Left ventricle myocardium inferior (tissue), 1 donor: ENCODE data around the gene SHE. TPM values are rescaled to one million over a fixed set of nuclear protein-coding genes. Genes with fewer than 3 reads are reported as not detected.
A peak's percentile ranks its signal among the peaks of the same experiment; 100 is the strongest.

Experiments
- DNase-seq: peaks from one replicate; pipeline ENCODE4 v3.0.0-alpha.2; 2020
- H3K27ac ChIP-seq: fragments of 200-600 bp; replicated peaks from 2 replicates; pipeline ENCODE4 v1.8.0; 2021
- H3K27me3 ChIP-seq: fragments of 200-600 bp; 2 replicates; pipeline ENCODE4 v1.8.0; 2021; ENCODE audit warnings: low read depth
- H3K36me3 ChIP-seq: fragments of 200-600 bp; 2 replicates; pipeline ENCODE4 v1.8.0; 2021
- H3K4me1 ChIP-seq: fragments of 200-600 bp; 2 replicates; pipeline ENCODE4 v1.8.0; 2021
- H3K4me3 ChIP-seq: fragments of 200-600 bp; 2 replicates; pipeline ENCODE4 v1.8.0; 2021; ENCODE audit warnings: mild to moderate bottlenecking, moderate library complexity
- H3K9me3 ChIP-seq: fragments of 200-600 bp; replicated peaks from 2 replicates; pipeline ENCODE4 v1.8.0; 2021
- intact Hi-C: fragments of 100-400 bp; cut with micrococcal nuclease; formaldehyde crosslinking; loops from one replicate; pipeline ENCODE4 v1.11.0; 2022
- total RNA-seq: library from RNA; stranded (reverse); fragmentation: NEBNext Ultra II Directional; extraction: Animal tissue kit (Norgen Biotek cat#: 25700); gene quantifications from one replicate; pipeline ENCODE4 v1.2.1, GENCODE V29; 2021
- TF ChIP-seq, protein P1 (sequence below): fragments of 200-600 bp; IDR thresholded peaks from 2 replicates; pipeline ENCODE4 v1.8.0; 2021; ENCODE audit warnings: antibody characterized with exemption, mild to moderate bottlenecking, borderline replicate concordance
- donor health status: DM: no; HTN: yes; CAD: no; lungs with severe emphysema.

The SHE gene
- total RNA-seq, 1 donor from 2014 or later: 9.2 TPM

DNA sequence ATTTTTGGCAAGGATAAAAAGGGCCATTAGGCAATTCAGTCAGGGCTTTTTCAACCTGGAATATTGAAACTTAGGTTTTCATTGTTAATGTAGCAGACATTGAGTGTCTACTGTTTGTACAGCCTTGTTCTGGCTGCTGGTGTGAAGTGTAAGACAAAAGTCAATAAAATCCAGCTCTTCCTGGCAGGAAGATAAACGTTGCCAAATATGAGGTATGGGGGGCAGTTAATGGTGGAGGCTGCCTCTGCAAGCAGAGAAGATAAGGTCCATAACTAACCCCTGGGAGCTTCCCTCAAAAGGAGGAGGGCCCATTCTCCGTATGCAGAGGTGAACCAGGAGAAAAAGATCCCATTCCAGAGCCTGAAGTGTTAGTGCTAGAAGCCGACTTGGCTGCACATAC is 19.5 kb upstream of the SHE start:
- Histone ChIP-seq H3K36me3 (peaks cover 4% of the 10 kb centered on the region), H3K9me3 (no peaks in the 10 kb centered on the region), H3K27ac (no peak overlapping the region), H3K27me3 (no peaks in the 10 kb centered on the region), H3K4me1 (peaks cover 27% of the 10 kb centered on the region), H3K4me3 (no peak overlapping the region)
- intact Hi-C loops: no loop called here
- TF ChIP-seq, protein P1, sequence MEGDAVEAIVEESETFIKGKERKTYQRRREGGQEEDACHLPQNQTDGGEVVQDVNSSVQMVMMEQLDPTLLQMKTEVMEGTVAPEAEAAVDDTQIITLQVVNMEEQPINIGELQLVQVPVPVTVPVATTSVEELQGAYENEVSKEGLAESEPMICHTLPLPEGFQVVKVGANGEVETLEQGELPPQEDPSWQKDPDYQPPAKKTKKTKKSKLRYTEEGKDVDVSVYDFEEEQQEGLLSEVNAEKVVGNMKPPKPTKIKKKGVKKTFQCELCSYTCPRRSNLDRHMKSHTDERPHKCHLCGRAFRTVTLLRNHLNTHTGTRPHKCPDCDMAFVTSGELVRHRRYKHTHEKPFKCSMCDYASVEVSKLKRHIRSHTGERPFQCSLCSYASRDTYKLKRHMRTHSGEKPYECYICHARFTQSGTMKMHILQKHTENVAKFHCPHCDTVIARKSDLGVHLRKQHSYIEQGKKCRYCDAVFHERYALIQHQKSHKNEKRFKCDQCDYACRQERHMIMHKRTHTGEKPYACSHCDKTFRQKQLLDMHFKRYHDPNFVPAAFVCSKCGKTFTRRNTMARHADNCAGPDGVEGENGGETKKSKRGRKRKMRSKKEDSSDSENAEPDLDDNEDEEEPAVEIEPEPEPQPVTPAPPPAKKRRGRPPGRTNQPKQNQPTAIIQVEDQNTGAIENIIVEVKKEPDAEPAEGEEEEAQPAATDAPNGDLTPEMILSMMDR: no peak
- no peak for DNase-seq

GRCh38 chr1:154520333-154520732 is 18.1 kb upstream of the SHE start:
- DNase-seq: peak; percentile 28
- intact Hi-C loops: no loop called here
- TF ChIP-seq, protein P1: no peak
- Histone ChIP-seq H3K9me3 (no peaks in the 10 kb centered on the region), H3K27me3 (no peaks in the 10 kb centered on the region), H3K4me1 (peaks cover 27% of the 10 kb centered on the region), H3K4me3 (no peak overlapping the region), H3K36me3 (peaks cover 4% of the 10 kb centered on the region), H3K27ac (peak overlapping the region; percentile 34)

- peak overlapping the region; percentile 34 for H3K27ac ChIP-seq
- intact Hi-C loops: no loop called here
- H3K36me3 ChIP-seq: peaks cover 4% of the 10 kb centered on the region
- no peaks in the 10 kb centered on the region for H3K9me3 ChIP-seq
- no peaks in the 10 kb centered on the region for H3K27me3 ChIP-seq
- TF ChIP-seq, protein P1: no peak
- peaks cover 27% of the 10 kb centered on the region for H3K4me1 ChIP-seq
- no peak overlapping the region for H3K4me3 ChIP-seq
- DNase-seq: peak; percentile 20
Observed at GRCh38 chr1:154519591-154519991, 17.4 kb upstream of the SHE start.

DNA sequence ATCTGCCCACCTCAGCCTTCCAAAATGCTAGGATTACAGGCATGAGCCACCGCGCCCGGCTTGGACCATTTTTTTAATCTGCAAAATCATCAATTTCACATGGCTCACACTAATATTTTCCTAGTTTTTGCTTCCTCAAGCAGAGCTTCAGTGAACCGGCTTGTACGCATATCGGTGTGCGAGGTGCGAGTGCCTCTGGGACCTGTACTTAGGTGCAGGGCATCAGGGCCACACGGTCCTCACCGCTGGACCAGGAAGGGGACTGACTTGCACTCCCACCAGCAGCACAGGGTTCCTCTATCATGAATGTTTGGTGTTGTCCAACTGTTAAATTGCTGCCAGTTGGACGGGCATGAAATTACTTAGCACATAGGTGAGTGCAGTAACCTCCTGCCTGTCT is 15.4 kb upstream of the SHE start:
- H3K27me3 ChIP-seq: no peaks in the 10 kb centered on the region
- H3K27ac ChIP-seq: no peak overlapping the region
- TF ChIP-seq, protein P1: no peak
- no peaks in the 10 kb centered on the region for H3K9me3 ChIP-seq
- H3K36me3 ChIP-seq: peaks cover 3% of the 10 kb centered on the region
- no peak for DNase-seq
- no peak overlapping the region for H3K4me3 ChIP-seq
- intact Hi-C loops: no loop called here
- H3K4me1 ChIP-seq: peaks cover 27% of the 10 kb centered on the region

- Histone ChIP-seq H3K4me3 (no peak overlapping the region), H3K27ac (no peak overlapping the region), H3K9me3 (no peaks in the 10 kb centered on the region), H3K4me1 (no peaks in the 10 kb centered on the region), H3K27me3 (no peaks in the 10 kb centered on the region), H3K36me3 (no peaks in the 10 kb centered on the region)
- DNase-seq: no peak
- TF ChIP-seq, protein P1: no peak
- intact Hi-C loops: no loop called here
Observed at GRCh38 chr1:154514066-154514553, 11.9 kb upstream of the SHE start.
